IPS DF 4.7 (cell line): ENCODE data around the gene DUSP28.
"Not testable (repeated sequence)": the region's sequence is repeated elsewhere in the genome, so short reads cannot be mapped to it uniquely, and the experiment has no call there.

Experiments
- DNase-seq: peaks from one replicate; pipeline ENCODE4 v3.0.0-alpha.2; 2013; ENCODE audit warnings: low spot score; ENCODE audit errors: extremely low read depth

The DUSP28 gene

GRCh38 chr2:240527153-240527750 lies 32.9 kb upstream of the DUSP28 start:
- DNase-seq: no peak

GRCh38 chr2:240528406-240529040 lies 31.6 kb upstream of the DUSP28 start:
- DNase-seq: no peak

GRCh38 chr2:240529344-240529999 lies 30.7 kb upstream of the DUSP28 start:
- DNase-seq: no peak

GRCh38 chr2:240530181-240530580 lies 30.0 kb upstream of the DUSP28 start:
- DNase-seq: no peak

- no peak for DNase-seq
Observed at GRCh38 chr2:240531038-240531437, 29.1 kb upstream of the DUSP28 start.

GRCh38 chr2:240532031-240532775 lies 28.0 kb upstream of the DUSP28 start:
- no peak for DNase-seq

- no peak for DNase-seq
Observed at GRCh38 chr2:240538031-240538780, 22.0 kb upstream of the DUSP28 start.

- not testable (repeated sequence) for DNase-seq
Observed at GRCh38 chr2:240539101-240539500, 21.1 kb upstream of the DUSP28 start.

- DNase-seq: no peak
Observed at GRCh38 chr2:240539906-240540305, 20.3 kb upstream of the DUSP28 start.

- no peak for DNase-seq
Observed at GRCh38 chr2:240551288-240551687, 8.9 kb upstream of the DUSP28 start.

- DNase-seq: no peak
Observed at GRCh38 chr2:240551811-240552210, 8.3 kb upstream of the DUSP28 start.

GRCh38 chr2:240553956-240554480 lies 6.1 kb upstream of the DUSP28 start:
- DNase-seq: no peak

GRCh38 chr2:240554767-240555493 lies 5.2 kb upstream of the DUSP28 start:
- DNase-seq: no peak

GRCh38 chr2:240555541-240556250 lies 4.5 kb upstream of the DUSP28 start:
- no peak for DNase-seq

GRCh38 chr2:240556553-240557100 lies 3.5 kb upstream of the DUSP28 start:
- no peak for DNase-seq

- DNase-seq: no peak
Observed at GRCh38 chr2:240557101-240557751, 2.9 kb upstream of the DUSP28 start.

GRCh38 chr2:240557808-240558207 lies 2.3 kb upstream of the DUSP28 start, which contains the start of gene ANKMY1:
Gene ANKMY1 (minus strand): TSS chr2:240557988. CDS start chr2:240557335, 653 bp downstream.
- DNase-seq: no peak

- no peak for DNase-seq
Observed at GRCh38 chr2:240558236-240558761, 1.9 kb upstream of the DUSP28 start.

- no peak for DNase-seq
Observed at GRCh38 chr2:240559286-240559685, 871 bp upstream of the DUSP28 start.
